Heart right ventricle (tissue), 16 donors: ENCODE data around the gene NOTCH4. TPM values are rescaled to one million over a fixed set of nuclear protein-coding genes. Genes with fewer than 3 reads are reported as not detected.

Experiments
- ATAC-seq, 8 donors: fragments of 200-7000 bp; cut with Tn5 transposase; one replicate each; pipeline ENCODE4 v1.9.1; 2020; ENCODE audit warnings: mild to moderate bottlenecking in 8 of 8, moderate library complexity in 8 of 8, moderate number of reproducible peaks in 1 of 8
- DNase-seq, 2 donors: peaks; one replicate each; pipeline ENCODE4 v3.0.0-alpha.2; 2020
- H3K27ac ChIP-seq, 10 donors: fragments of 200-600 bp; sonication (generic) in 2 of 10; one replicate each; pipeline versions ENCODE4 v1.5.0 to v1.8.0; 2020 to 2022; ENCODE audit warnings: mild to moderate bottlenecking in 3 of 10
- H3K27me3 ChIP-seq, 7 donors: fragments of 200-600 bp; one replicate each; pipeline ENCODE4 v1.8.0; 2021 to 2022; ENCODE audit warnings: mild to moderate bottlenecking in 2 of 7
- H3K36me3 ChIP-seq, 9 donors: fragments of 200-600 bp; sonication (generic) in 1 of 9; one replicate each; pipeline versions ENCODE4 v1.5.0 to v1.8.0; 2020 to 2022; ENCODE audit warnings: mild to moderate bottlenecking in 2 of 9
- H3K4me1 ChIP-seq, 9 donors: fragments of 200-600 bp; sonication (generic) in 1 of 9; one replicate each; pipeline versions ENCODE4 v1.5.0 to v1.8.0; 2020 to 2022; ENCODE audit warnings: mild to moderate bottlenecking in 4 of 9
- H3K4me3 ChIP-seq, 10 donors: fragments of 200-600 bp; sonication (generic) in 2 of 10; one replicate each; pipeline versions ENCODE4 v1.5.0 to v1.8.0; 2020 to 2022; ENCODE audit warnings: mild to moderate bottlenecking in 7 of 10, moderate library complexity in 2 of 10
- H3K9me3 ChIP-seq, 11 donors: fragments of 200-600 bp in 10 of 11; sonication (generic) in 2 of 11; one replicate each; pipeline versions ENCODE4 v1.5.0 to v1.8.0; 2013 to 2022; ENCODE audit warnings: mild to moderate bottlenecking in 2 of 11, control low read depth in 1 of 11, moderate library complexity in 1 of 11
- WGBS, 2 donors: extraction: QIAGEN DNeasy Blood & Tissue Kit; methylation state at CpG; one replicate each; pipeline ENCODE4 v1.1.7; 2013; ENCODE audit warnings: inconsistent platforms in 1 of 2; 5-methylcytosine and 5-hydroxymethylcytosine counted together
- intact Hi-C, 10 donors: fragments of 100-400 bp; cut with DNase I; formaldehyde crosslinking; loops; one replicate each; pipeline versions ENCODE4 v1.11.1 to v1.14.2; 2022
- polyA plus RNA-seq, 2 donors: library from polyadenylated mRNA; stranded (reverse); fragments of 200-250 nt; gene quantifications; one replicate each; pipeline ENCODE4 v1.2.3, GENCODE V29; 2013
- total RNA-seq, 10 donors: library from RNA; stranded (reverse); fragmentation: NEBNext Ultra II Directional in 3 of 10; extraction: Animal tissue kit (Norgen Biotek cat#: 25700) in 3 of 10; gene quantifications; one replicate each; pipeline versions ENCODE4 v1.2.1 to v1.2.4, GENCODE V29; 2021 to 2023
- TF ChIP-seq, protein P1 (sequence below), 9 donors: fragments of 200-600 bp; sonication (generic) in 2 of 9; IDR thresholded peaks; one replicate each; pipeline versions ENCODE4 v1.5.0 to v1.8.0; 2021 to 2022; ENCODE audit warnings: antibody characterized with exemption in 9 of 9, mild to moderate bottlenecking in 5 of 9, moderate library complexity in 1 of 9
- donor health status: Arrhythmogenic right ventricular cardiomyopathy.
- donor health status: ischemic (EF 13 %, LVEDD 7.1; RV severe dilation, severe dysfunction).
- donor health status: healthy with polysubstance abuse.
- donor health status: DM: no; HTN: yes; CAD: no.
- donor health status: DM: no; HTN: no; CAD: no.
- donor health status: ischemic (EF 25% LVEDD 6.9; RV normal size, moderate dysfunction).
- donor health status: ischemic (EF 25% LVEDD 5.7; RV mildly dilated, moderate dysfunction).
- donor health status: healthy.
- donor health status: DM: yes; HTN: yes; CAD: no.
- donor health status: Ischemic cardiomyopathy.
- donor health status: ischemic (EF 35%, LVEDD 5.7; RV mildly dilated, moderate dysfunction).
- donor health status: nonischemic (EF 11% LVEDD 7.7; RV severe dilation, severe dysfunction).
- donor health status: DM: yes; HTN: yes; CAD: no.
- donor health status: PGD.
- donor health status: ischemic (EF 29% LVEDD 5.4; RV normal size, mild dysfunction).
- donor health status: nonischemic (EF 23%, LVEDD 6.1; RV moderate dilation, normal function).

Gene NOTCH4
- total and polyA plus RNA-seq, 12 donors, result 17.4 to 123 (median 23.9) TPM

DNA sequence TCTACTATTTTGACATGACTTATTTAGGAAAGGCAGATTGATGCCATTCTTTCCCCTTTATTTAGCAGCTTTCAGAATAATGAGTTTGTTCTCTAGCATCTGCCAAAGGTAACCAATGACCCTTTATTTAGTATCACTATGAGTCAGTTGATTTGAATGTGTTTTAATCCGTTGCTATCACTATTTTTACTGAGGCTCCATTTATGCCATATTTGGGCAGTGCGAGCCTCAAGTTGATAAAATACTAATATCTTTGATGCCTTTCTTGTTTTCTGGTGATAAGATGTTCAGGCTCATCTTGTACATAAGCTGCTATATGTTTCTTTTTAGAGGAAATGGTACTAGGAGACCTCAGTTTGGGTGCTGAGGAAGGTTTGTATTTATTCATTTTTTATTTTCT, 15.6 kb upstream of the NOTCH4 start:
- no peak for ATAC-seq

DNA sequence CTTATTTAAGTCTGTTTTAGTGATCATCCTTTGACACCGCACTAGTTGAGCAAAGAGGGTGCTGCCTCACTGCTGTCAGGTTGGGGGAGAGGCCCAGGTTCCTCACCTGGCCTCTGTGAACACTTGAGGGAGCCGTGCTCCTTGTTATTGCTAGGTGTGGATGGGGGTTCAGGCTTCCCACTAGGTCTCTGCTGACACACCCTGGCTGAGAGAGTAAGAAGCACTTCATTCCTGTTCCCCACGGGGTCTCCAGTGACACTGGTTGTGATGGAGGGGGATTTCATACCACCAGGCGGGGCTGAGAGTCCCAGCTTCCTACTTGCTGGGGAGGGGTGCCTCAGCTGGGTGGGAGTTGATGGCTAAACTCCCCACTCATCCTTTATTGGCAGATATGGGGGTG, 11.1 kb upstream of the NOTCH4 start:
- peak; percentile 47 to 90 (median 74) for ATAC-seq
- 38 to 39% methylated on average over 4 of the region's 4 CpGs for WGBS, 2 donors

More for the DNA sequence above, 15.6 kb upstream of the NOTCH4 start:
- TF ChIP-seq, protein P1, sequence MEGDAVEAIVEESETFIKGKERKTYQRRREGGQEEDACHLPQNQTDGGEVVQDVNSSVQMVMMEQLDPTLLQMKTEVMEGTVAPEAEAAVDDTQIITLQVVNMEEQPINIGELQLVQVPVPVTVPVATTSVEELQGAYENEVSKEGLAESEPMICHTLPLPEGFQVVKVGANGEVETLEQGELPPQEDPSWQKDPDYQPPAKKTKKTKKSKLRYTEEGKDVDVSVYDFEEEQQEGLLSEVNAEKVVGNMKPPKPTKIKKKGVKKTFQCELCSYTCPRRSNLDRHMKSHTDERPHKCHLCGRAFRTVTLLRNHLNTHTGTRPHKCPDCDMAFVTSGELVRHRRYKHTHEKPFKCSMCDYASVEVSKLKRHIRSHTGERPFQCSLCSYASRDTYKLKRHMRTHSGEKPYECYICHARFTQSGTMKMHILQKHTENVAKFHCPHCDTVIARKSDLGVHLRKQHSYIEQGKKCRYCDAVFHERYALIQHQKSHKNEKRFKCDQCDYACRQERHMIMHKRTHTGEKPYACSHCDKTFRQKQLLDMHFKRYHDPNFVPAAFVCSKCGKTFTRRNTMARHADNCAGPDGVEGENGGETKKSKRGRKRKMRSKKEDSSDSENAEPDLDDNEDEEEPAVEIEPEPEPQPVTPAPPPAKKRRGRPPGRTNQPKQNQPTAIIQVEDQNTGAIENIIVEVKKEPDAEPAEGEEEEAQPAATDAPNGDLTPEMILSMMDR (IDR thresholded peaks at IDR 0.05), result no peak
- no peaks in the 10 kb centered on the region for H3K27me3 ChIP-seq
- intact Hi-C loops, result loop anchor here in 2 of 10 donors (10.0 kb wide), 1 partner anchor 125 kb away; no protein-coding TSS in a partner anchor
- peaks cover 2 to 21% (median 6%) of the 10 kb centered on the region in 9 donors for H3K4me1 ChIP-seq
- H3K4me3 ChIP-seq, result no peak overlapping the region
- no peaks in the 10 kb centered on the region for H3K9me3 ChIP-seq
- H3K27ac ChIP-seq, result no peak overlapping the region
- no peak for DNase-seq
- H3K36me3 ChIP-seq, result no peaks in the 10 kb centered on the region
- WGBS, 2 donors, result 74 to 75% methylated on average over 2 of the region's 2 CpGs

DNA sequence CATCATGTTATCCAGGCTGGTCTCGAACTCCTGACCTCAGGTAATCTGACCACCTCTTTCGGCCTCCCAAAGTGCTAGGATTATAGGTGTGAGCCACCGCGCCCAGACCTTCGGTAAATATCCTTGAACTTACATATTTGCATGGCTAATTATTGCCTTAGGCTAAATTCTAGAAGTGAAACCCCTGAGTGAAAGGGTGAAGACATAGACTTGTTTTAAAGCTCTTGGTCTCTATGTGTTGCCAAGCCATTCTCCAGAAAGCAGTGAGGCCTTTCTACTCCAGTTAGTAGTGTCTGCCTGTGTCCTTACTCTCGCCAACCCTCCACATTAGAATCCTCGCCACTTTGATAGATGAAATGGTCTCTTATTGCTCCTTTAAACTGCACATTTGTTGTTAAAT, 2.6 kb upstream of the NOTCH4 start:
- no peaks in the 10 kb centered on the region for H3K27me3 ChIP-seq
- intact Hi-C loops, result no loop called here

More for the DNA sequence above, 11.1 kb upstream of the NOTCH4 start:
- TF ChIP-seq, protein P1 (IDR thresholded peaks at IDR 0.05), result peak in 3 of 9 donors; percentile 27 to 54 (median 33)
- H3K4me3 ChIP-seq, result no peak overlapping the region
- no peaks in the 10 kb centered on the region for H3K9me3 ChIP-seq
- DNase-seq, result peak in 1 of 2 donors; percentile 25
- H3K27me3 ChIP-seq, result no peaks in the 10 kb centered on the region
- intact Hi-C loops, result loop anchor here in 2 of 10 donors (10.0 kb wide), 1 partner anchor 120 kb away; no protein-coding TSS in a partner anchor
- no peaks in the 10 kb centered on the region for H3K36me3 ChIP-seq
- H3K27ac ChIP-seq, result peak overlapping the region; percentile 45 to 92 (median 76)
- H3K4me1 ChIP-seq, result peaks cover 0 to 20% (median 4%) of the 10 kb centered on the region in 9 donors

DNA sequence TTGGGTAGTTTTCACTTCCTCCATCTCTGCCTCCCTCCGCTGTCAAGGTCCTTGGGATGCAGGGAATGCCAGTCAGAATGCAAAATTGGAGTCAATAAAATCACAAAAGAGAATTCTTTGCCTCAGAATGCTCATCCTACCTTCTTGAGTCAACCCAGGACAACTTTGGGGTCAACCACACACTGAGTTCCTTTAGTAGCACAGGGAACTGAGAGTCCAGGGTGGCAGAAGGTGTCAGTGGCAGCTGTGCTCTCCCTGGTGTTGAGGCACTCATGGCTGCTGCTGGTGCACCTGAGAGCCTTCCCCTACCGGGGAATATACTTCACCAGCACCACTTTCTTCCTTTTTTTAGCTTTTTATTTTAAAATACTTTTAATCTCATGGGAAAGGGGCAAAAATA, 829 bp upstream of the NOTCH4 start:
- ATAC-seq, result no peak
- 82 to 86% methylated on average over 2 of the region's 2 CpGs for WGBS, 2 donors
- no peaks in the 10 kb centered on the region for H3K27me3 ChIP-seq
- H3K4me3 ChIP-seq, result no peak overlapping the region
- H3K27ac ChIP-seq, result peak overlapping the region; percentile 79 to 94 (median 90)
- TF ChIP-seq, protein P1 (IDR thresholded peaks at IDR 0.05), result no peak
- peaks cover 0 to 22% (median 6%) of the 10 kb centered on the region in 9 donors for H3K4me1 ChIP-seq
- no peak for DNase-seq
- intact Hi-C loops, result no loop called here
- no peaks in the 10 kb centered on the region for H3K9me3 ChIP-seq
- peaks cover 0 to 30% (median 0%) of the 10 kb centered on the region in 9 donors for H3K36me3 ChIP-seq

More for the DNA sequence above, 2.6 kb upstream of the NOTCH4 start:
- TF ChIP-seq, protein P1 (IDR thresholded peaks at IDR 0.05), result no peak
- Histone ChIP-seq H3K36me3 (peaks cover 0 to 13% (median 0%) of the 10 kb centered on the region in 9 donors), H3K4me1 (peaks cover 0 to 22% (median 6%) of the 10 kb centered on the region in 9 donors), H3K27ac (no peak overlapping the region), H3K9me3 (no peaks in the 10 kb centered on the region), H3K4me3 (no peak overlapping the region)
- no peak for ATAC-seq
- 94 to 97% methylated on average over 7 of the region's 7 CpGs for WGBS, 2 donors
- no peak for DNase-seq
